SK-N-SH (cell line): ENCODE measurements around the gene KRT72. TPM values are rescaled to one million over a fixed set of nuclear protein-coding genes. Genes with fewer than 3 reads are reported as not detected.

Source experiments
- CTCF ChIA-PET: fragments of 300-600, 350-600 bp; formaldehyde crosslinking; extraction: SDS; loops from one replicate; lab custom pipeline; 2021; lab: Yijun Ruan, JAX
- POLR2A ChIA-PET: fragments of 350-600 bp; sonication (Branson Sonifier 250); formaldehyde crosslinking; extraction: SDS; loops from one replicate; lab custom pipeline; 2020; ENCODE audit warnings: antibody characterized with exemption, inconsistent platforms; lab: Yijun Ruan, JAX
- DNase-seq: peaks from one replicate; pipeline ENCODE4 v3.0.0; 2012
- H2AFZ ChIP-seq: fragments of 200-600 bp; sonication (generic); 2 replicates; pipeline ENCODE4 v1.8.1; 2016; ENCODE audit warnings: antibody characterized with exemption, mild to moderate bottlenecking, low read depth
- H3F3A ChIP-seq: fragments of 200-600 bp; sonication (generic); replicated peaks from 2 replicates; pipeline ENCODE3; 2016; ENCODE audit warnings: antibody characterized with exemption, mild to moderate bottlenecking; ENCODE audit not compliant: insufficient read depth
- H3K27ac ChIP-seq, 2 experiments: fragments of 200-500 bp in 1 of 2; fragments of 200-600 bp in 1 of 2; sonication (Bioruptor generic) in 1 of 2; sonication (generic), shearing (Covaris generic) in 1 of 2; 2 replicates each; pipeline versions ENCODE4 v1.5.1 to v1.6.1; 2014 to 2016; ENCODE audit warnings: low read depth in 2 of 2, inconsistent platforms in 1 of 2, low read length in 1 of 2, mild to moderate bottlenecking in 1 of 2, mixed read lengths in 1 of 2
- H3K27me3 ChIP-seq: fragments of 200-600 bp; sonication (generic), shearing (Covaris generic); 2 replicates; pipeline ENCODE4 v1.6.1; 2016; ENCODE audit warnings: mixed run types; ENCODE audit not compliant: insufficient read depth
- H3K36me3 ChIP-seq, 2 experiments: fragments of 200-500 bp in 1 of 2; fragments of 200-600 bp in 1 of 2; sonication (Bioruptor generic) in 1 of 2; sonication (generic) in 1 of 2; replicated peaks in 1 of 2; 2 replicates each; pipeline versions ENCODE3 to v1.5.1; 2014 to 2016; ENCODE audit warnings: low read length in 1 of 2, mild to moderate bottlenecking in 1 of 2; ENCODE audit not compliant: insufficient read depth in 2 of 2, control insufficient read depth in 1 of 2
- H3K4me1 ChIP-seq, 2 experiments: fragments of 200-500 bp in 1 of 2; fragments of 200-600 bp in 1 of 2; sonication (Bioruptor generic) in 1 of 2; sonication (generic), shearing (Covaris generic) in 1 of 2; 2 replicates each; pipeline versions ENCODE4 v1.5.1 to v1.6.1; 2014 to 2016; ENCODE audit warnings: low read depth in 1 of 2, low read length in 1 of 2, mixed run types in 1 of 2; ENCODE audit not compliant: insufficient read depth in 2 of 2, control insufficient read depth in 1 of 2
- H3K4me2 ChIP-seq: fragments of 200-600 bp; sonication (generic), shearing (Covaris generic); 2 replicates; pipeline ENCODE4 v1.6.1; 2017; ENCODE audit warnings: mixed run types
- H3K4me3 ChIP-seq, 2 experiments: fragments of 200-500 bp in 1 of 2; fragments of 200-600 bp in 1 of 2; sonication (Bioruptor generic) in 1 of 2; sonication (generic), shearing (Covaris generic) in 1 of 2; 2 replicates each; pipeline versions ENCODE4 v1.5.1 to v1.8.1; 2014 to 2016; ENCODE audit warnings: low read depth in 2 of 2, inconsistent platforms in 1 of 2, low read length in 1 of 2, mild to moderate bottlenecking in 1 of 2, mixed read lengths in 1 of 2, moderate library complexity in 1 of 2
- H3K79me2 ChIP-seq: fragments of 200-600 bp; sonication (generic); 2 replicates; pipeline ENCODE4 v1.8.1; 2017; ENCODE audit warnings: mild to moderate bottlenecking; ENCODE audit not compliant: insufficient read depth
- H3K9ac ChIP-seq: fragments of 200-600 bp; sonication (generic); 2 replicates; pipeline ENCODE4 v1.6.1; 2017; ENCODE audit warnings: mixed run types
- H3K9me2 ChIP-seq: fragments of 200-600 bp; sonication (generic); 2 replicates; pipeline ENCODE4 v1.6.1; 2017; ENCODE audit warnings: mixed run types
- H3K9me3 ChIP-seq: fragments of 200-600 bp; sonication (generic); 2 replicates; pipeline ENCODE4 v1.6.1; 2017; ENCODE audit warnings: mixed run types, mild to moderate bottlenecking, moderate library complexity
- H4K20me1 ChIP-seq: fragments of 200-600 bp; sonication (generic); 2 replicates; pipeline ENCODE4 v1.6.1; 2017; ENCODE audit warnings: mild to moderate bottlenecking, mixed run types; ENCODE audit not compliant: insufficient read depth
- CHD2 ChIP-seq: fragments of 150-350 bp; IDR thresholded peaks from 2 replicates; pipeline ENCODE4 v1.6.1; 2018; ENCODE audit warnings: low read length; ENCODE audit not compliant: partially characterized antibody
- CTCF ChIP-seq: fragments of 200-600 bp; sonication (generic); IDR thresholded peaks from 2 replicates; pipeline ENCODE4 v1.6.1; 2017; ENCODE audit warnings: antibody characterized with exemption, mild to moderate bottlenecking, moderate library complexity
- ELF1 ChIP-seq: IDR thresholded peaks from 2 replicates; pipeline ENCODE4 v1.4.0; 2012
- EP300 ChIP-seq, 2 experiments: IDR thresholded peaks; 2 replicates each; pipeline versions ENCODE4 v1.4.0 to v1.6.1; 2012; ENCODE audit warnings: borderline replicate concordance in 1 of 2, low read depth in 1 of 2, low read length in 1 of 2
- EZH2phosphoT487 ChIP-seq: fragments of 200-600 bp; sonication (generic); IDR thresholded peaks from 2 replicates; pipeline ENCODE4 v1.6.1; 2017; ENCODE audit warnings: low read depth, mixed run types, mild to moderate bottlenecking, antibody characterized with exemption, moderate library complexity, borderline replicate concordance
- GABPA ChIP-seq: IDR thresholded peaks from 2 replicates; pipeline ENCODE4 v1.4.0; 2012; ENCODE audit warnings: low read depth, mild to moderate bottlenecking
- JUND ChIP-seq: IDR thresholded peaks from 2 replicates; pipeline ENCODE4 v1.4.0; 2012
- MAX ChIP-seq: IDR thresholded peaks from 2 replicates; pipeline ENCODE4 v1.4.0; 2012; ENCODE audit warnings: low read depth
- NRF1 ChIP-seq: IDR thresholded peaks from 2 replicates; pipeline ENCODE4 v1.6.1; 2012; ENCODE audit warnings: low read depth, mild to moderate bottlenecking, low read length
- TCF12 ChIP-seq: IDR thresholded peaks from 2 replicates; pipeline ENCODE4 v1.4.0; 2012
- YY1 ChIP-seq: IDR thresholded peaks from 2 replicates; pipeline ENCODE4 v1.4.0; 2012; ENCODE audit warnings: low read depth, mild to moderate bottlenecking
- WGBS: methylation state at CpG from one replicate; pipeline ENCODE4 v1.1.6; 2017; ENCODE audit warnings: low lambda C conversion rate; 5-methylcytosine and 5-hydroxymethylcytosine counted together
- polyA plus RNA-seq, 3 experiments: library from polyadenylated mRNA; depleted of rRNA; stranded (reverse); fragments of >200 nt; gene quantifications; 2 replicates each; pipeline ENCODE4 v1.2.3, GENCODE V29; 2012

KRT72 gene
- polyA plus RNA-seq, 1 of the 3 experiments (the other 2 are of a cell fraction) = not detected

- WGBS = 59% methylated on average over 7 of the region's 9 CpGs
- H3K9me3 ChIP-seq = no peaks in the 10 kb centered on the region
- H3K4me1 ChIP-seq = no peaks in the 10 kb centered on the region
- POLR2A ChIA-PET = no interaction called here
- H3K9me2 ChIP-seq = no peaks in the 10 kb centered on the region
- no peak for TF ChIP-seq GABPA
- TF ChIP-seq CHD2 = no peak
- no peak for TF ChIP-seq ELF1
- TF ChIP-seq NRF1 = no peak
- TF ChIP-seq EZH2phosphoT487 = no peak
- TF ChIP-seq, all 33 proteins: peak for 0
- Histone ChIP-seq H3K36me3 (no peaks in the 10 kb centered on the region), H3K4me3 (no peak overlapping the region), H3F3A (no peaks in the 10 kb centered on the region), H3K27ac (no peak overlapping the region), H3K4me2 (no peak overlapping the region), H3K9ac (no peak overlapping the region), H3K79me2 (no peaks in the 10 kb centered on the region), H2AFZ (no peak overlapping the region), H4K20me1 (no peaks in the 10 kb centered on the region), H3K27me3 (peaks cover 69% of the 10 kb centered on the region; the same call in 1 of the 2 replicates)
- CTCF ChIA-PET = no interaction called here
- no peak for DNase-seq
Observed at GRCh38 chr12:52615912-52616311, 14.6 kb upstream of the KRT72 start.

DNA sequence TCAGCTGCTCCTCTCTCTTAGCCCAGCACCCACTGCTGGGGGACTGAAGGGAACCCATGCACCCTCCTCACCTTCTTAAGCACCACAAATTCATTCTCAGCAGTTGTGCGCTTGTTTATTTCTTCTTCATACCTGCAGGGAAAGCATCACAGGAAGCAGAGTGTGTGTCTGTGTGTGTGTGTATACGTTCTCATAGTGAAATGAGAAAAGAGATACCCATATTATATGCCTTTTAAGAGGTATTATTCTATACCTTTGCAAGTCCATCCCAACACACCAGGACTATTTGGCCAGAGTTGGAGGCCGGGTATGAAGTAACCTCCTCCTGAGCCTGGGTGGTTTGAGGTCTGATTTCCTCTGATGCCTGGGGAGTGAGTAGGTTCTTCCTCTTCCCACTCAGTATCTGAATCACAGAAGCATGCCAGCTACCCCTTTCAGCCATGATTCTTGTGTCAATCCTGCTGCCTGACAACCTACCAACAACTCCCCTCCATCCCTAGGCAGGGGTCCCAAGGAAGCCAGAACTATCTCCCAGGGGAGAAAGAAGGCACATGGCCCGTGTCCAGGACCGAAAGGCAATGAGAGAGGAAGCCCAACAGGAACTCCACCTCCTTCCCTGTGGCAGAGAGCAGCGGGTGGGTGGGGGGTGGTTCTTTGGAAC, 14.1 kb upstream of the KRT72 start:
- H3K9me2 ChIP-seq = no peaks in the 10 kb centered on the region
- no peaks in the 10 kb centered on the region for H3F3A ChIP-seq
- H3K4me1 ChIP-seq = no peaks in the 10 kb centered on the region
- 31% methylated on average over 5 of the region's 6 CpGs for WGBS
- H3K4me2 ChIP-seq = no peak overlapping the region
- peaks cover 73% of the 10 kb centered on the region; the same call in 1 of the 2 replicates for H3K27me3 ChIP-seq
- no peak overlapping the region for H3K9ac ChIP-seq
- H3K36me3 ChIP-seq = no peaks in the 10 kb centered on the region
- no peaks in the 10 kb centered on the region for H3K9me3 ChIP-seq
- no peak for DNase-seq
- no peaks in the 10 kb centered on the region for H4K20me1 ChIP-seq
- H3K27ac ChIP-seq = no peak overlapping the region
- TF ChIP-seq CHD2 (no peak), EZH2phosphoT487 (no peak)
- H2AFZ ChIP-seq = no peak overlapping the region
- ChIA-PET POLR2A (no interaction called here), CTCF (no interaction called here)
- no peaks in the 10 kb centered on the region for H3K79me2 ChIP-seq
- H3K4me3 ChIP-seq = no peak overlapping the region

- Histone ChIP-seq H3K4me3 (no peak overlapping the region), H3K9ac (no peak overlapping the region), H3K36me3 (no peaks in the 10 kb centered on the region), H3K9me3 (no peaks in the 10 kb centered on the region)
- no peak for DNase-seq
- TF ChIP-seq GABPA (no peak), MAX (no peak), EZH2phosphoT487 (no peak), YY1 (no peak), TCF12 (no peak), JUND (no peak), EP300 (IDR thresholded peaks at IDR 0.05; ENCODE audit: borderline replicate concordance in 1 of 2, low read depth in 1 of 2, low read length in 1 of 2) (no peak), CTCF (no peak)
- TF ChIP-seq, all 33 proteins: peak for 0
- Histone ChIP-seq H3K9me2 (no peaks in the 10 kb centered on the region), H2AFZ (no peak overlapping the region), H3F3A (no peaks in the 10 kb centered on the region), H3K4me2 (no peak overlapping the region), H3K79me2 (no peaks in the 10 kb centered on the region), H3K27me3 (peaks cover 73% of the 10 kb centered on the region; the same call in 1 of the 2 replicates), H4K20me1 (no peaks in the 10 kb centered on the region), H3K4me1 (no peaks in the 10 kb centered on the region), H3K27ac (no peak overlapping the region)
- ChIA-PET CTCF (no interaction called here), POLR2A (no interaction called here)
- WGBS = 15% methylated on average over 10 of the region's 10 CpGs
Observed at GRCh38 chr12:52614381-52615207, 13.3 kb upstream of the KRT72 start.
